Measurements from ENCODE around the gene PVALB. TPM values are rescaled to one million over a fixed set of nuclear protein-coding genes. Genes with fewer than 3 reads are reported as not detected.

The PVALB gene
- total and polyA plus RNA-seq, 2 of the 4 experiments (the other 2 are of a cell fraction) = not detected

GRCh38 chr22:36858966-36859365 lies 42.1 kb upstream of the PVALB start:
- Histone ChIP-seq H3K4me1 (ENCODE audit: control insufficient read depth, insufficient read depth, low read length) (no peaks in the 10 kb centered on the region), H2BK120ac (ENCODE audit: low read depth, low read length) (no peak overlapping the region), H3K27me3 (ENCODE audit: control insufficient read depth, insufficient read depth, low read length) (peaks cover 28% of the 10 kb centered on the region), H2AFZ (replicated peaks; ENCODE audit: low read length, poor library complexity) (no peak overlapping the region), H2BK15ac (ENCODE audit: low read depth, low read length) (no peak overlapping the region), H3K56ac (ENCODE audit: extremely low read depth, insufficient read depth, low read length) (no peak overlapping the region), H4K5ac (ENCODE audit: low read depth, low read length) (no peak overlapping the region), H4K20me1 (ENCODE audit: insufficient read depth, low read length) (no peaks in the 10 kb centered on the region), H2BK20ac (ENCODE audit: low read depth, low read length) (no peak overlapping the region), H2AK5ac (ENCODE audit: low read depth, low read length) (no peak overlapping the region), H3K9me1 (ENCODE audit: insufficient read depth, low read length) (no peaks in the 10 kb centered on the region), H3K23ac (ENCODE audit: low read depth, low read length) (no peak overlapping the region), H4K8ac (ENCODE audit: low read depth in 2 of 2, low read length in 2 of 2) (no peak overlapping the region), H3K4ac (ENCODE audit: low read depth, low read length) (no peak overlapping the region), H3K9me3 (ENCODE audit: control insufficient read depth, insufficient read depth, low read length) (no peaks in the 10 kb centered on the region), H3K9ac (ENCODE audit: low read depth, low read length) (no peak overlapping the region), H3K36me3 (ENCODE audit: control insufficient read depth, insufficient read depth, low read length) (no peaks in the 10 kb centered on the region), H2AK9ac (replicated peaks; ENCODE audit: low read depth, low read length, poor library complexity) (no peak overlapping the region), H3K27ac (ENCODE audit: insufficient read depth, low read length) (no peak overlapping the region), H3K18ac (ENCODE audit: low read depth, low read length) (no peak overlapping the region), H2BK5ac (ENCODE audit: low read depth, low read length, poor library complexity, severe bottlenecking) (no peak overlapping the region), H3K4me3 (ENCODE audit: insufficient read depth, low read depth, low read length) (no peak overlapping the region), H3K14ac (replicated peaks; ENCODE audit: low read depth, low read length) (no peak overlapping the region), H3K4me2 (ENCODE audit: low read depth, low read length) (no peak overlapping the region), H3K79me1 (ENCODE audit: low read depth in 1 of 2, low read length in 2 of 2) (no peaks in the 10 kb centered on the region), H4K91ac (ENCODE audit: insufficient read depth, low read depth, low read length) (no peak overlapping the region)
- ChIA-PET POLR2A (ENCODE audit: unreplicated experiment) (no interaction called here), CTCF (no interaction called here)
- dilution Hi-C loops (cut with HindIII; ENCODE audit: low sequenced_read_pairs, unreplicated experiment) (no loop called here), in situ Hi-C loops (cut with MboI; ENCODE audit: low sequenced_read_pairs) (loop anchor here (5.0 kb wide), 1 partner anchor 312 kb away; no protein-coding TSS in a partner anchor), intact Hi-C loops (cut with micrococcal nuclease) (no loop called here)
- TF ChIP-seq ELK1 (IDR thresholded peaks at IDR 0.05; ENCODE audit: borderline replicate concordance, low read depth, low read length) = no peak
- no peak for TF ChIP-seq RCOR1 (IDR thresholded peaks at IDR 0.05; ENCODE audit: insufficient replicate concordance, low read length)
- no peak for TF ChIP-seq MAZ (IDR thresholded peaks at IDR 0.05; ENCODE audit: borderline replicate concordance, low read depth, low read length)
- TF ChIP-seq POLR2A (IDR thresholded peaks at IDR 0.05; ENCODE audit: low read depth, low read length) = no peak
- TF ChIP-seq FOS (IDR thresholded peaks at IDR 0.05; ENCODE audit: low read depth, low read length) = no peak
- no peak for DNase-seq
- no CpG with 5 or more reads among the region's 2 CpGs for WGBS, 2 experiments (ENCODE audit: extremely low coverage in 2 of 2, insufficient read length in 1 of 2)
- no TSS peak for BruUV-seq (replicated peaks)
- ATAC-seq (ENCODE audit: low read depth) = no peak
